Trophoblast cell (in vitro differentiated cells and primary cell): ENCODE results near the gene RAB4B.

Experiments
- DNase-seq, 2 donors: peaks; one replicate each; pipeline ENCODE4 v3.0.0-alpha.2; 2016
- H2AFZ ChIP-seq: 2 replicates; pipeline ENCODE4 v1.6.1; 2013; ENCODE audit warnings: low read length, moderate library complexity, mild to moderate bottlenecking; ENCODE audit not compliant: insufficient read depth, poor library complexity
- H2AK5ac ChIP-seq: 2 replicates; pipeline ENCODE4 v1.6.1; 2013; ENCODE audit warnings: mild to moderate bottlenecking, low read length
- H2BK120ac ChIP-seq: 2 replicates; pipeline ENCODE4 v1.6.1; 2013; ENCODE audit warnings: low read length, mild to moderate bottlenecking, moderate library complexity; ENCODE audit not compliant: insufficient read depth, poor library complexity
- H2BK12ac ChIP-seq: 2 replicates; pipeline ENCODE4 v1.6.1; 2013; ENCODE audit warnings: mild to moderate bottlenecking, low read length, moderate library complexity
- H2BK5ac ChIP-seq: 2 replicates; pipeline ENCODE4 v1.6.1; 2013; ENCODE audit warnings: low read length, low read depth, moderate library complexity, mild to moderate bottlenecking; ENCODE audit not compliant: poor library complexity
- H3K14ac ChIP-seq: 2 replicates; pipeline ENCODE4 v1.6.1; 2013; ENCODE audit warnings: mild to moderate bottlenecking, low read length
- H3K18ac ChIP-seq: 2 replicates; pipeline ENCODE4 v1.6.1; 2013; ENCODE audit warnings: mild to moderate bottlenecking, low read length
- H3K23ac ChIP-seq: 2 replicates; pipeline ENCODE4 v1.6.1; 2013; ENCODE audit warnings: low read length
- H3K27ac ChIP-seq: 2 replicates; pipeline ENCODE4 v1.5.1; 2013; ENCODE audit warnings: low read depth, mild to moderate bottlenecking, inconsistent platforms, low read length, moderate library complexity
- H3K27me3 ChIP-seq: 2 replicates; pipeline ENCODE4 v1.6.1; 2013; ENCODE audit warnings: inconsistent platforms, mild to moderate bottlenecking, low read length, moderate library complexity; ENCODE audit not compliant: insufficient read depth
- H3K36me3 ChIP-seq, 2 experiments: 1 replicate in 1 of 2; 2 replicates in 1 of 2; pipeline ENCODE4 v1.6.1; 2013; ENCODE audit warnings: low read length in 2 of 2, mild to moderate bottlenecking in 2 of 2, moderate library complexity in 1 of 2; ENCODE audit not compliant: insufficient read depth in 2 of 2, control insufficient read depth in 1 of 2
- H3K4ac ChIP-seq: 2 replicates; pipeline ENCODE4 v1.6.1; 2013; ENCODE audit warnings: low read depth, mild to moderate bottlenecking, low read length, moderate library complexity
- H3K4me1 ChIP-seq, 2 experiments: 1 replicate in 1 of 2; 2 replicates in 1 of 2; pipeline ENCODE4 v1.6.1; 2013; ENCODE audit warnings: low read length in 2 of 2, mild to moderate bottlenecking in 2 of 2, moderate library complexity in 1 of 2; ENCODE audit not compliant: insufficient read depth in 2 of 2, control insufficient read depth in 1 of 2
- H3K4me2 ChIP-seq: 2 replicates; pipeline ENCODE4 v1.6.1; 2013; ENCODE audit warnings: inconsistent platforms, mild to moderate bottlenecking, low read length, moderate library complexity
- H3K4me3 ChIP-seq: 2 replicates; pipeline ENCODE4 v1.5.1; 2013; ENCODE audit warnings: mild to moderate bottlenecking, low read depth, low read length, inconsistent platforms
- H3K79me1 ChIP-seq: one replicate; pipeline ENCODE4 v1.6.1; 2013; ENCODE audit warnings: low read length
- H3K79me2 ChIP-seq: 2 replicates; pipeline ENCODE4 v1.6.1; 2013; ENCODE audit warnings: low read length, mild to moderate bottlenecking; ENCODE audit not compliant: control insufficient read depth, insufficient read depth, poor library complexity
- H3K9ac ChIP-seq: 2 replicates; pipeline ENCODE4 v1.6.1; 2013; ENCODE audit warnings: mild to moderate bottlenecking, low read length
- H3K9me3 ChIP-seq: 2 replicates; pipeline ENCODE4 v1.6.1; 2013; ENCODE audit warnings: low read depth, mild to moderate bottlenecking, control low read depth, inconsistent platforms, low read length; ENCODE audit not compliant: insufficient read depth
- H4K12ac ChIP-seq: 2 replicates; pipeline ENCODE4 v1.6.1; 2013; ENCODE audit warnings: low read depth, mild to moderate bottlenecking, low read length, moderate library complexity
- H4K8ac ChIP-seq: 2 replicates; pipeline ENCODE4 v1.6.1; 2013; ENCODE audit warnings: low read depth, mild to moderate bottlenecking, low read length, moderate library complexity
- H4K91ac ChIP-seq: one replicate; pipeline ENCODE4 v1.6.1; 2013; ENCODE audit warnings: low read depth, mild to moderate bottlenecking, low read length, moderate library complexity
- WGBS: extraction: QIAGEN DNeasy Blood & Tissue Kit; methylation state at CpG from one replicate; pipeline ENCODE4 v1.1.7; 2013; ENCODE audit warnings: missing lambda C conversion rate; ENCODE audit not compliant: insufficient read length, insufficient coverage; ENCODE audit errors: extremely low coverage; 5-methylcytosine and 5-hydroxymethylcytosine counted together

RAB4B gene

GRCh38 chr19:40758491-40758890 lies 19.6 kb upstream of the RAB4B start:
- H4K91ac ChIP-seq, result no peak overlapping the region
- WGBS, result no CpG with 5 or more reads among the region's 3 CpGs
- no peak overlapping the region for H3K14ac ChIP-seq
- no peak overlapping the region for H3K4ac ChIP-seq
- no peak overlapping the region for H2AK5ac ChIP-seq
- no peak overlapping the region for H2BK120ac ChIP-seq
- peaks cover 70 to 76% of the 10 kb centered on the region in 2 experiments for H3K36me3 ChIP-seq
- peaks cover 20 to 27% of the 10 kb centered on the region in 2 experiments for H3K4me1 ChIP-seq
- H3K9me3 ChIP-seq, result peaks cover 2% of the 10 kb centered on the region
- no peak overlapping the region for H3K4me3 ChIP-seq
- H3K27me3 ChIP-seq, result no peaks in the 10 kb centered on the region
- no peak overlapping the region for H3K18ac ChIP-seq
- no peak overlapping the region for H2BK12ac ChIP-seq
- H3K79me1 ChIP-seq, result peaks cover 5% of the 10 kb centered on the region
- no peak overlapping the region for H3K4me2 ChIP-seq
- H4K8ac ChIP-seq, result no peak overlapping the region
- H3K23ac ChIP-seq, result no peak overlapping the region
- DNase-seq, result no peak
- no peak overlapping the region for H2BK5ac ChIP-seq
- H2AFZ ChIP-seq, result no peak overlapping the region
- H3K79me2 ChIP-seq, result peaks cover 21% of the 10 kb centered on the region
- H4K12ac ChIP-seq, result no peak overlapping the region
- no peak overlapping the region for H3K27ac ChIP-seq
- no peak overlapping the region for H3K9ac ChIP-seq

DNA sequence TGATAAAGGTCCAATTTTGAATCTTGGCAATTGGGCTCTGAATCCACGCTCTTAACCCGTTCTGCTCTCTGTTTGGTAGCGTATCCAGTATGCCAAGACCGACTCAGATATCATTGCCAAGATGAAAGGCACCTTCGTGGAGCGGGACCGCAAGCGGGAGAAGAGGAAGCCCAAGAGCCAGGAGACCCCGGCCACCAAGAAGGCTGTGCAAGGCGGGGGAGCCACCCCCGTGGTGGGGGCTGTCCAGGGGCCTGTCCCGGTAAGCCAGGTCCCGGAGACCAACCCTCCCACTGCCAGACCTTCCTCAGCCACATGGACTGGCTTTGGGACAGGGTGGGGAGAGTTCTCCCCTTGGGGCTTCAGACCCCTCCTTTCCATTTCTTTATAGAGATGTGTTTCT lies 18.7 kb upstream of the RAB4B start:
- peaks cover 19% of the 10 kb centered on the region for H3K79me2 ChIP-seq
- H4K12ac ChIP-seq, result no peak overlapping the region
- H3K14ac ChIP-seq, result no peak overlapping the region
- peaks cover 2% of the 10 kb centered on the region for H3K9me3 ChIP-seq
- peaks cover 76 to 84% of the 10 kb centered on the region in 2 experiments for H3K36me3 ChIP-seq
- no CpG with 5 or more reads among the region's 13 CpGs for WGBS
- peaks cover 3% of the 10 kb centered on the region for H3K79me1 ChIP-seq
- DNase-seq, result no peak
- no peak overlapping the region for H4K91ac ChIP-seq
- no peak overlapping the region for H3K18ac ChIP-seq
- no peak overlapping the region for H2AK5ac ChIP-seq
- no peak overlapping the region for H3K4me2 ChIP-seq
- no peak overlapping the region for H3K4ac ChIP-seq
- H4K8ac ChIP-seq, result no peak overlapping the region
- H3K4me1 ChIP-seq, result peaks cover 14 to 23% of the 10 kb centered on the region in 2 experiments
- no peak overlapping the region for H3K23ac ChIP-seq
- no peak overlapping the region for H3K9ac ChIP-seq
- no peak overlapping the region for H2BK5ac ChIP-seq
- H3K4me3 ChIP-seq, result no peak overlapping the region
- H2BK12ac ChIP-seq, result no peak overlapping the region
- H3K27ac ChIP-seq, result no peak overlapping the region
- H3K27me3 ChIP-seq, result no peaks in the 10 kb centered on the region
- H2BK120ac ChIP-seq, result no peak overlapping the region
- no peak overlapping the region for H2AFZ ChIP-seq

DNA sequence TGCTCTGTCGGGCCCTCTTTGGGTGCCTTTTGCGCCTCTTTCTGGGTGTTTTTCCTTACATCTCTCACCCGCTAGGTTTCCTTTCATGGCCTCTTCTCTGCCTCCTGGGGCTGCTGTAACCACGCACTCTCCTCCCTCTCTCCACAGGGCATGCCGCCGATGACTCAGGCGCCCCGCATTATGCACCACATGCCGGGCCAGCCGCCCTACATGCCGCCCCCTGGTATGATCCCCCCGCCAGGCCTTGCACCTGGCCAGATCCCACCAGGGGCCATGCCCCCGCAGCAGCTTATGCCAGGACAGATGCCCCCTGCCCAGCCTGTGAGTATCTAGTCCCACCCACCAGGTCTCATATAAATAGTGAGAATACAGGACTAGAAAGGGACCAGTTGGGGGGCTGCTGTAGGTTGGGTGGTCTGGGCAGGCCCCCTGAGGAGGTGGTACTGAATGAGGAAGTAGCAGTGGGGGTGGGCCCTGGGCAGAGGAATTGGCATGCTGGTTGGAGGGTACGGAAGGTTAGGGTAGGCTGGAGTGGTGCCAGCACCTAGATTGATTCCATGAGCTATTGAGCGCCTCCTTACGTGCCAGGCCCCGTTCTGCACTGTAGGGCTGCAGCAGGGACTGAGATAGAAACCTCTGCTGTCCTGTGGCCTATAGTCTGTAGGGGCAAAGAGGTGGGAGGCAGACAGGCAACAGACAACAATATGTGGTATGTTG lies 15.1 kb upstream of the RAB4B start:
- H3K4me2 ChIP-seq, result no peak overlapping the region
- H3K4me3 ChIP-seq, result no peak overlapping the region
- no CpG with 5 or more reads among the region's 17 CpGs for WGBS

DNA sequence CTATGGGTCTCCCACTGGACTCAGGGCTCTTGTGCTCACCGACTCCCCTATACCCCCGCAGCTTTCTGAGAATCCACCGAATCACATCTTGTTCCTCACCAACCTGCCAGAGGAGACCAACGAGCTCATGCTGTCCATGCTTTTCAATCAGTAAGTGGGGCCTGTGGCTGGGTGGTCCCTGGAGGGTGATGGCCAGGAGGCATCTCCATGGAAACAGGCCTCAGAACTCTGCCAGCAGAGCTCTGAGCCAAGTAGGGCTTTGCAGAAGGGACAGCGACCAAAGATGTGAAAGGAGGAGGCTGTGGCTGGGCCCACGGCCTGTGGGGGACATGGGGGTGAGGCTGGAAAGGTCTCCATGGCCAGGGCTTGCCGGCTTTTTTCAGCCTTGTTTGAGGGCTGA lies 14.5 kb upstream of the RAB4B start:
- H2AK5ac ChIP-seq, result no peak overlapping the region
- H2AFZ ChIP-seq, result no peak overlapping the region
- no peak overlapping the region for H2BK5ac ChIP-seq
- no peaks in the 10 kb centered on the region for H3K27me3 ChIP-seq
- no peak overlapping the region for H3K4ac ChIP-seq
- no peaks in the 10 kb centered on the region for H3K4me1 ChIP-seq
- no peak overlapping the region for H4K8ac ChIP-seq
- H3K9ac ChIP-seq, result no peak overlapping the region
- no peak overlapping the region for H3K4me2 ChIP-seq
- H3K18ac ChIP-seq, result no peak overlapping the region
- H4K12ac ChIP-seq, result no peak overlapping the region
- H3K9me3 ChIP-seq, result peaks cover 2% of the 10 kb centered on the region
- no peak overlapping the region for H3K4me3 ChIP-seq
- WGBS, result no CpG with 5 or more reads among the region's 7 CpGs
- no peaks in the 10 kb centered on the region for H3K79me2 ChIP-seq
- no peak overlapping the region for H2BK120ac ChIP-seq
- H3K23ac ChIP-seq, result no peak overlapping the region
- H4K91ac ChIP-seq, result no peak overlapping the region
- H3K27ac ChIP-seq, result no peak overlapping the region
- peaks cover 68 to 74% of the 10 kb centered on the region in 2 experiments for H3K36me3 ChIP-seq
- no peak overlapping the region for H3K14ac ChIP-seq
- H3K79me1 ChIP-seq, result no peaks in the 10 kb centered on the region
- H2BK12ac ChIP-seq, result no peak overlapping the region
- DNase-seq, result no peak

More for the DNA sequence above, 15.1 kb upstream of the RAB4B start:
- no peak overlapping the region for H3K4ac ChIP-seq
- no peak overlapping the region for H2AK5ac ChIP-seq
- no peak overlapping the region for H2BK5ac ChIP-seq
- H3K18ac ChIP-seq, result no peak overlapping the region
- H3K27me3 ChIP-seq, result no peaks in the 10 kb centered on the region
- H2BK120ac ChIP-seq, result no peak overlapping the region
- peaks cover 2% of the 10 kb centered on the region for H3K9me3 ChIP-seq
- DNase-seq, result no peak
- no peak overlapping the region for H4K8ac ChIP-seq
- no peak overlapping the region for H3K27ac ChIP-seq
- H4K12ac ChIP-seq, result no peak overlapping the region
- no peaks in the 10 kb centered on the region for H3K4me1 ChIP-seq
- H3K36me3 ChIP-seq, result peaks cover 71 to 79% of the 10 kb centered on the region in 2 experiments
- H3K79me2 ChIP-seq, result no peaks in the 10 kb centered on the region
- no peaks in the 10 kb centered on the region for H3K79me1 ChIP-seq
- H4K91ac ChIP-seq, result no peak overlapping the region
- no peak overlapping the region for H3K14ac ChIP-seq
- H3K23ac ChIP-seq, result no peak overlapping the region
- no peak overlapping the region for H2BK12ac ChIP-seq
- H2AFZ ChIP-seq, result no peak overlapping the region
- no peak overlapping the region for H3K9ac ChIP-seq
